H9 (cell line): ENCODE measurements around the gene NCKAP5. TPM values are rescaled to one million over a fixed set of nuclear protein-coding genes. Genes with fewer than 3 reads are reported as not detected.

Experiments used
- DNase-seq: peaks from one replicate; pipeline ENCODE4 v3.0.0-alpha.2; 2017
- H2AFZ ChIP-seq: one replicate; pipeline ENCODE4 v1.6.1; 2013; ENCODE audit warnings: mild to moderate bottlenecking, low read length, control low read depth, moderate library complexity
- H2AK5ac ChIP-seq: 2 replicates; pipeline ENCODE4 v1.6.1; 2013; ENCODE audit warnings: low read length, control low read depth, mixed read lengths; ENCODE audit not compliant: insufficient read length
- H2BK120ac ChIP-seq: one replicate; pipeline ENCODE4 v1.6.1; 2013; ENCODE audit warnings: low read depth, mild to moderate bottlenecking, low read length, control low read depth, inconsistent platforms; ENCODE audit not compliant: poor library complexity, severe bottlenecking
- H2BK12ac ChIP-seq: 2 replicates; pipeline ENCODE4 v1.6.1; 2013; ENCODE audit warnings: low read length, control low read depth, mixed read lengths, low read depth; ENCODE audit not compliant: insufficient read length
- H2BK15ac ChIP-seq: 2 replicates; pipeline ENCODE4 v1.6.1; 2013; ENCODE audit warnings: low read depth, low read length, control low read depth
- H2BK20ac ChIP-seq: one replicate; pipeline ENCODE4 v1.6.1; 2013; ENCODE audit warnings: low read depth, mild to moderate bottlenecking, low read length, control low read depth, inconsistent platforms; ENCODE audit not compliant: poor library complexity, severe bottlenecking
- H2BK5ac ChIP-seq: 2 replicates; pipeline ENCODE4 v1.6.1; 2013; ENCODE audit warnings: low read length, control low read depth, mixed read lengths; ENCODE audit not compliant: insufficient read length
- H3K14ac ChIP-seq: 2 replicates; pipeline ENCODE4 v1.6.1; 2013; ENCODE audit warnings: low read length, control low read depth; ENCODE audit not compliant: insufficient read depth
- H3K18ac ChIP-seq: 2 replicates; pipeline ENCODE4 v1.6.1; 2013; ENCODE audit warnings: low read depth, mild to moderate bottlenecking, mixed read lengths, low read length, control low read depth; ENCODE audit not compliant: insufficient read length
- H3K23ac ChIP-seq: 2 replicates; pipeline ENCODE4 v1.6.1; 2013; ENCODE audit warnings: low read length, control low read depth, mixed read lengths, low read depth; ENCODE audit not compliant: insufficient read length
- H3K23me2 ChIP-seq: 2 replicates; pipeline ENCODE4 v1.6.1; 2013; ENCODE audit warnings: low read depth, mild to moderate bottlenecking, mixed read lengths, low read length, control low read depth; ENCODE audit not compliant: insufficient read length, poor library complexity, severe bottlenecking
- H3K27ac ChIP-seq: 2 replicates; pipeline ENCODE4 v1.5.1; 2013; ENCODE audit warnings: low read length, control low read depth, mixed read lengths, low read depth; ENCODE audit not compliant: insufficient read length
- H3K27me3 ChIP-seq: 2 replicates; pipeline ENCODE4 v1.6.1; 2013; ENCODE audit warnings: low read length, control low read depth, inconsistent platforms; ENCODE audit not compliant: insufficient read depth
- H3K4ac ChIP-seq: 2 replicates; pipeline ENCODE4 v1.6.1; 2013; ENCODE audit warnings: low read depth, mild to moderate bottlenecking, control low read depth, inconsistent platforms, low read length, moderate library complexity
- H3K4me1 ChIP-seq: 2 replicates; pipeline ENCODE4 v1.6.1; 2013; ENCODE audit warnings: low read length, control low read depth, inconsistent platforms; ENCODE audit not compliant: insufficient read depth
- H3K4me2 ChIP-seq: 2 replicates; pipeline ENCODE4 v1.6.1; 2013; ENCODE audit warnings: low read length, control low read depth, mixed read lengths; ENCODE audit not compliant: insufficient read length, insufficient read depth
- H3K56ac ChIP-seq: 2 replicates; pipeline ENCODE4 v1.6.1; 2013; ENCODE audit warnings: low read depth, mild to moderate bottlenecking, mixed read lengths, low read length, control low read depth; ENCODE audit not compliant: insufficient read length
- H3K79me1 ChIP-seq: 2 replicates; pipeline ENCODE4 v1.6.1; 2013; ENCODE audit warnings: low read depth, mild to moderate bottlenecking, moderate library complexity, low read length, control low read depth, inconsistent platforms; ENCODE audit not compliant: insufficient read depth, poor library complexity, severe bottlenecking
- H3K79me2 ChIP-seq: 2 replicates; pipeline ENCODE4 v1.6.1; 2013; ENCODE audit warnings: low read length, control low read depth, inconsistent platforms; ENCODE audit not compliant: insufficient read depth
- H3K9ac ChIP-seq: 2 replicates; pipeline ENCODE4 v1.6.1; 2013; ENCODE audit warnings: low read length, control low read depth, mixed read lengths; ENCODE audit not compliant: insufficient read length; ENCODE audit errors: extremely low read depth
- H3K9me3 ChIP-seq: one replicate; pipeline ENCODE4 v1.6.1; 2013; ENCODE audit warnings: low read depth, low read length, inconsistent platforms; ENCODE audit not compliant: control insufficient read depth
- H3T11ph ChIP-seq: one replicate; pipeline ENCODE4 v1.6.1; 2013; ENCODE audit warnings: mild to moderate bottlenecking, low read length, control low read depth, inconsistent platforms
- H4K20me1 ChIP-seq: one replicate; pipeline ENCODE4 v1.6.1; 2013; ENCODE audit not compliant: control insufficient read depth, insufficient read length, insufficient read depth
- H4K5ac ChIP-seq: 2 replicates; pipeline ENCODE4 v1.6.1; 2013; ENCODE audit warnings: low read depth, mild to moderate bottlenecking, mixed read lengths, low read length, control low read depth; ENCODE audit not compliant: insufficient read length
- H4K8ac ChIP-seq: replicated peaks from 2 replicates; pipeline ENCODE4 v1.6.1; 2013; ENCODE audit warnings: low read length, control low read depth, mixed read lengths, low read depth; ENCODE audit not compliant: insufficient read length
- H4K91ac ChIP-seq: 2 replicates; pipeline ENCODE4 v1.6.1; 2013; ENCODE audit warnings: low read depth, mild to moderate bottlenecking, moderate library complexity, mixed read lengths, low read length, control low read depth; ENCODE audit not compliant: insufficient read length
- H3K27ac Mint-ChIP-seq, 3 experiments: 2 replicates in 2 of 3; 3 replicates in 1 of 3; pipeline ENCODE4 v1.8.0; 2020 to 2021; ENCODE audit warnings: mixed read lengths in 3 of 3, mild to moderate bottlenecking in 1 of 3, moderate library complexity in 1 of 3
- H3K27me3 Mint-ChIP-seq: 2 replicates; pipeline ENCODE4 v1.8.0; 2021; ENCODE audit warnings: low read depth, mild to moderate bottlenecking, moderate library complexity, mixed read lengths
- H3K36me3 Mint-ChIP-seq, 3 experiments: 2 replicates in 2 of 3; 3 replicates in 1 of 3; pipeline ENCODE4 v1.8.0; 2020 to 2021; ENCODE audit warnings: low read depth in 3 of 3, mixed read lengths in 3 of 3; ENCODE audit not compliant: insufficient read depth in 1 of 3
- H3K4me1 Mint-ChIP-seq, 2 experiments: 2 replicates each; pipeline ENCODE4 v1.8.0; 2020; ENCODE audit warnings: mixed read lengths in 2 of 2
- H3K4me3 Mint-ChIP-seq, 2 experiments: 2 replicates in 1 of 2; 3 replicates in 1 of 2; pipeline ENCODE4 v1.8.0; 2020 to 2021; ENCODE audit warnings: mild to moderate bottlenecking in 2 of 2, mixed read lengths in 2 of 2, moderate library complexity in 1 of 2
- H3K9me3 Mint-ChIP-seq, 2 experiments: 2 replicates in 1 of 2; 3 replicates in 1 of 2; pipeline ENCODE4 v1.8.0; 2020; ENCODE audit warnings: mild to moderate bottlenecking in 2 of 2, mixed read lengths in 2 of 2, moderate library complexity in 1 of 2
- WGBS: extraction: QIAGEN DNeasy Blood & Tissue Kit; methylation state at CpG from one replicate; pipeline ENCODE4 v1.1.7; 2013; ENCODE audit warnings: missing lambda C conversion rate, low lambda C conversion rate, mixed read lengths; ENCODE audit not compliant: insufficient read length; ENCODE audit errors: extremely low coverage; 5-methylcytosine and 5-hydroxymethylcytosine counted together
- total RNA-seq: library from RNA; stranded (reverse); gene quantifications from 2 replicates; pipeline ENCODE4 v1.2.1, GENCODE V29; 2021
- TF ChIP-seq, protein P1 (sequence below): fragments of 200-600 bp; sonication (generic); conservative IDR thresholded peaks from 3 replicates; pipeline ENCODE4 v1.8.0; 2021; ENCODE audit warnings: antibody characterized with exemption, mild to moderate bottlenecking

The NCKAP5 gene
- total RNA-seq, 1 experiment from 2014 or later = 0.26 TPM

GRCh38 chr2:133322909-133323308 is 245.4 kb downstream of the NCKAP5 start:
- no peaks in the 10 kb centered on the region for H3K79me1 ChIP-seq
- no peak overlapping the region for H3K27ac Mint-ChIP-seq
- TF ChIP-seq, protein P1, sequence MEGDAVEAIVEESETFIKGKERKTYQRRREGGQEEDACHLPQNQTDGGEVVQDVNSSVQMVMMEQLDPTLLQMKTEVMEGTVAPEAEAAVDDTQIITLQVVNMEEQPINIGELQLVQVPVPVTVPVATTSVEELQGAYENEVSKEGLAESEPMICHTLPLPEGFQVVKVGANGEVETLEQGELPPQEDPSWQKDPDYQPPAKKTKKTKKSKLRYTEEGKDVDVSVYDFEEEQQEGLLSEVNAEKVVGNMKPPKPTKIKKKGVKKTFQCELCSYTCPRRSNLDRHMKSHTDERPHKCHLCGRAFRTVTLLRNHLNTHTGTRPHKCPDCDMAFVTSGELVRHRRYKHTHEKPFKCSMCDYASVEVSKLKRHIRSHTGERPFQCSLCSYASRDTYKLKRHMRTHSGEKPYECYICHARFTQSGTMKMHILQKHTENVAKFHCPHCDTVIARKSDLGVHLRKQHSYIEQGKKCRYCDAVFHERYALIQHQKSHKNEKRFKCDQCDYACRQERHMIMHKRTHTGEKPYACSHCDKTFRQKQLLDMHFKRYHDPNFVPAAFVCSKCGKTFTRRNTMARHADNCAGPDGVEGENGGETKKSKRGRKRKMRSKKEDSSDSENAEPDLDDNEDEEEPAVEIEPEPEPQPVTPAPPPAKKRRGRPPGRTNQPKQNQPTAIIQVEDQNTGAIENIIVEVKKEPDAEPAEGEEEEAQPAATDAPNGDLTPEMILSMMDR = no peak
- no peaks in the 10 kb centered on the region for H3K79me2 ChIP-seq
- WGBS = no CpG with 5 or more reads among the region's 1 CpG
- H3K9me3 ChIP-seq = no peaks in the 10 kb centered on the region
- no peak overlapping the region for H4K91ac ChIP-seq
- H3K14ac ChIP-seq = no peak overlapping the region
- no peak overlapping the region for H2BK5ac ChIP-seq
- H3K27me3 Mint-ChIP-seq = peaks cover 1% of the 10 kb centered on the region; the same call in 1 of the 2 replicates
- H3K4me3 Mint-ChIP-seq = no peak overlapping the region
- H3K56ac ChIP-seq = no peak overlapping the region
- no peaks in the 10 kb centered on the region; a peak in 1 of 7 replicates for H3K36me3 Mint-ChIP-seq
- no peaks in the 10 kb centered on the region for H3K27me3 ChIP-seq
- H3K23ac ChIP-seq = no peak overlapping the region
- H3K4me1 Mint-ChIP-seq = peaks cover 12 to 17% of the 10 kb centered on the region in 2 experiments
- H3T11ph ChIP-seq = no peak overlapping the region
- H2BK15ac ChIP-seq = no peak overlapping the region
- no peak overlapping the region for H4K5ac ChIP-seq
- no peak overlapping the region for H2AFZ ChIP-seq
- no peaks in the 10 kb centered on the region for H3K23me2 ChIP-seq
- H2BK120ac ChIP-seq = no peak overlapping the region
- no peak overlapping the region for H2BK12ac ChIP-seq
- no peak overlapping the region for H2AK5ac ChIP-seq
- no peak overlapping the region for H3K18ac ChIP-seq
- H3K9ac ChIP-seq = no peak overlapping the region
- H2BK20ac ChIP-seq = no peak overlapping the region
- no peak overlapping the region for H4K8ac ChIP-seq
- H3K9me3 Mint-ChIP-seq = no peaks in the 10 kb centered on the region
- H3K4ac ChIP-seq = no peak overlapping the region
- no peak overlapping the region for H3K27ac ChIP-seq
- H4K20me1 ChIP-seq = no peaks in the 10 kb centered on the region
- no peak overlapping the region for H3K4me2 ChIP-seq
- no peak for DNase-seq
- no peaks in the 10 kb centered on the region for H3K4me1 ChIP-seq
